IMR-90 (cell line): ENCODE measurements around the gene PDGFD.

ENCODE experiments used
- CEBPB ChIP-seq: IDR thresholded peaks from 2 replicates; pipeline ENCODE4 v1.6.1; 2012; ENCODE audit warnings: low read depth, low read length, improper control_type of control experiment
- CHD1 ChIP-seq: IDR thresholded peaks from 2 replicates; pipeline ENCODE4 v1.6.1; 2012; ENCODE audit warnings: low read depth, low read length, improper control_type of control experiment
- CTCF ChIP-seq: conservative IDR thresholded peaks from 2 replicates; pipeline ENCODE4 v1.5.1; 2012; ENCODE audit warnings: mild to moderate bottlenecking, low read depth, low read length, improper control_type of control experiment
- ELK1 ChIP-seq: fragments of 150-350 bp; IDR thresholded peaks from 2 replicates; pipeline ENCODE4 v1.6.1; 2016; ENCODE audit warnings: low read depth, mild to moderate bottlenecking, low read length, moderate library complexity, borderline replicate concordance
- MAFK ChIP-seq: IDR thresholded peaks from 2 replicates; pipeline ENCODE4 v1.6.1; 2012; ENCODE audit warnings: low read depth, low read length, improper control_type of control experiment
- POLR2A ChIP-seq: IDR thresholded peaks from 2 replicates; pipeline ENCODE4 v1.6.1; 2012; ENCODE audit warnings: mild to moderate bottlenecking, low read depth, low read length
- RAD21 ChIP-seq: IDR thresholded peaks from 2 replicates; pipeline ENCODE4 v1.6.1; 2012; ENCODE audit warnings: low read length, improper control_type of control experiment
- RFX5 ChIP-seq: IDR thresholded peaks from 2 replicates; pipeline ENCODE4 v1.8.0; 2012; ENCODE audit warnings: low read depth, mild to moderate bottlenecking, low read length, moderate library complexity
- SMC3 ChIP-seq: fragments of 150-350 bp; IDR thresholded peaks from 2 replicates; pipeline ENCODE4 v1.6.1; 2016; ENCODE audit warnings: low read depth, mild to moderate bottlenecking, antibody characterized with exemption, low read length, moderate library complexity

- TF ChIP-seq CTCF (no peak), RAD21 (no peak), POLR2A (no peak), MAFK (no peak), RFX5 (no peak), CHD1 (no peak), SMC3 (no peak), CEBPB (no peak), ELK1 (no peak)
Observed at GRCh38 chr11:104154296-104154695, 9.7 kb downstream of the PDGFD start.
